Neural cell (in vitro differentiated cells): Measurements from ENCODE around the gene RANBP10.

Experiments used
- EZH2 ChIP-seq: fragments of 200-600, 300-800 bp; shearing (Covaris generic), sonication (generic); IDR thresholded peaks from 2 replicates; pipeline ENCODE4 v1.6.1; 2014; ENCODE audit warnings: antibody characterized with exemption, low read length, borderline replicate concordance, mild to moderate bottlenecking; ENCODE audit not compliant: insufficient read depth, poor library complexity, severe bottlenecking
- REST ChIP-seq: IDR thresholded peaks from 2 replicates; pipeline ENCODE4 v1.6.1; 2012; ENCODE audit warnings: borderline replicate concordance
- SMC3 ChIP-seq: fragments of 450-650 bp; conservative IDR thresholded peaks from 2 replicates; pipeline ENCODE4 v1.6.1; 2014; ENCODE audit warnings: antibody characterized with exemption, mild to moderate bottlenecking, moderate library complexity; ENCODE audit not compliant: poor library complexity
- TF ChIP-seq, protein P1 (sequence below): fragments of 450-650 bp; IDR thresholded peaks from 2 replicates; pipeline ENCODE4 v1.5.1; 2014; ENCODE audit warnings: antibody characterized with exemption, mild to moderate bottlenecking, moderate library complexity; ENCODE audit not compliant: poor library complexity, severe bottlenecking

DNA sequence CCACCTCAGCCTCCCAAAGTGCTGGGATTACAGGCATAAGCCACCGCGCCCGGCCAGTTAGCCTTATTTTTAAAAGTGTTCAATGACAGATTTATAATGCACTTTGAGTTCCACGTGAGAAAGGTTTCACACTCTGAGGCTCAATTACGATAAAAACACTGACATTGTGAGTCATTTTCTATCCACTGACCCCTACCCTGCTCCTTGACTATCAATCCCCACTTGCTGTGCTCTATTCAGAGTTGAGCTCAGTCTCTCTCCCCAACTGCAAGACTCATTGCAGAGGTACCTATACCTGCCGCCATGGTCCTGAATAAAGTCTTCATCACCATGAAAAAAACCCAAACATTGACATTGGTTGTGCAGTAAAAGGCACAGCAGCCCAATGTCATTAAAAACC is 95.8 kb downstream of the RANBP10 start:
- TF ChIP-seq SMC3 (no peak), EZH2 (no peak), REST (no peak)
- TF ChIP-seq, protein P1, sequence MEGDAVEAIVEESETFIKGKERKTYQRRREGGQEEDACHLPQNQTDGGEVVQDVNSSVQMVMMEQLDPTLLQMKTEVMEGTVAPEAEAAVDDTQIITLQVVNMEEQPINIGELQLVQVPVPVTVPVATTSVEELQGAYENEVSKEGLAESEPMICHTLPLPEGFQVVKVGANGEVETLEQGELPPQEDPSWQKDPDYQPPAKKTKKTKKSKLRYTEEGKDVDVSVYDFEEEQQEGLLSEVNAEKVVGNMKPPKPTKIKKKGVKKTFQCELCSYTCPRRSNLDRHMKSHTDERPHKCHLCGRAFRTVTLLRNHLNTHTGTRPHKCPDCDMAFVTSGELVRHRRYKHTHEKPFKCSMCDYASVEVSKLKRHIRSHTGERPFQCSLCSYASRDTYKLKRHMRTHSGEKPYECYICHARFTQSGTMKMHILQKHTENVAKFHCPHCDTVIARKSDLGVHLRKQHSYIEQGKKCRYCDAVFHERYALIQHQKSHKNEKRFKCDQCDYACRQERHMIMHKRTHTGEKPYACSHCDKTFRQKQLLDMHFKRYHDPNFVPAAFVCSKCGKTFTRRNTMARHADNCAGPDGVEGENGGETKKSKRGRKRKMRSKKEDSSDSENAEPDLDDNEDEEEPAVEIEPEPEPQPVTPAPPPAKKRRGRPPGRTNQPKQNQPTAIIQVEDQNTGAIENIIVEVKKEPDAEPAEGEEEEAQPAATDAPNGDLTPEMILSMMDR, result no peak
